Epithelial cell of proximal tubule (primary cell): ENCODE results near the gene SMYD5. TPM values are rescaled to one million over a fixed set of nuclear protein-coding genes. Genes with fewer than 3 reads are reported as not detected.
A peak's percentile ranks its signal among the peaks of the same experiment; 100 is the strongest.

ENCODE experiments used
- DNase-seq: peaks from one replicate; pipeline ENCODE4 v3.0.0-alpha.2; 2011; ENCODE audit warnings: low read depth
- H3K4me3 ChIP-seq: 2 replicates; pipeline ENCODE4 v1.5.1; 2011; ENCODE audit warnings: low read depth, mild to moderate bottlenecking, low read length
- CTCF ChIP-seq: conservative IDR thresholded peaks from 2 replicates; pipeline ENCODE4 v1.5.1; 2012; ENCODE audit warnings: low read depth, mild to moderate bottlenecking, low read length
- total RNA-seq: library from RNA; depleted of rRNA; stranded (reverse); fragments of >200 nt; gene quantifications from 2 replicates; pipeline ENCODE4 v1.2.3, GENCODE V29; 2015

Gene SMYD5
- total RNA-seq, 1 donor from 2014 or later, result 27.3 TPM

GRCh38 chr2:73175663-73176204 is 38.3 kb upstream of the SMYD5 start:
- peak overlapping the region; percentile 61 for H3K4me3 ChIP-seq
- no peak for DNase-seq

GRCh38 chr2:73176205-73176880 is 37.7 kb upstream of the SMYD5 start:
- DNase-seq, result no peak
- H3K4me3 ChIP-seq, result peak overlapping the region; percentile 61
- no peak for TF ChIP-seq CTCF

More at GRCh38 chr2:73175663-73176204, 38.3 kb upstream of the SMYD5 start:
- no peak for TF ChIP-seq CTCF

- TF ChIP-seq CTCF, result peak; percentile 82
- DNase-seq, result no peak
- H3K4me3 ChIP-seq, result peak overlapping the region; percentile 61
Measured at GRCh38 chr2:73176881-73177644, 37.0 kb upstream of the SMYD5 start.

GRCh38 chr2:73177645-73178255 is 36.3 kb upstream of the SMYD5 start:
- H3K4me3 ChIP-seq, result peak overlapping the region; percentile 61
- no peak for DNase-seq
- TF ChIP-seq CTCF, result no peak

GRCh38 chr2:73185965-73186364 is 28.1 kb upstream of the SMYD5 start:
- DNase-seq, result no peak
- no peak overlapping the region for H3K4me3 ChIP-seq
- TF ChIP-seq CTCF, result no peak

GRCh38 chr2:73187549-73187948 is 26.5 kb upstream of the SMYD5 start:
- TF ChIP-seq CTCF, result no peak
- no peak for DNase-seq

More at GRCh38 chr2:73187549-73187948, 26.5 kb upstream of the SMYD5 start:
- H3K4me3 ChIP-seq, result no peak overlapping the region
